Glutamatergic neuron (in vitro differentiated cells): ENCODE measurements around the gene SYNE1. TPM values are rescaled to one million over a fixed set of nuclear protein-coding genes. Genes with fewer than 3 reads are reported as not detected.

ENCODE experiments used
- DNase-seq: peaks from one replicate; pipeline ENCODE4 v3.0.0; 2022
- H3K27ac Mint-ChIP-seq: one replicate; pipeline ENCODE4 v1.8.0; 2020; ENCODE audit warnings: mild to moderate bottlenecking, mixed read lengths, inconsistent platforms; ENCODE audit not compliant: unreplicated experiment
- H3K27me3 Mint-ChIP-seq: one replicate; pipeline ENCODE4 v1.8.0; 2020; ENCODE audit warnings: mild to moderate bottlenecking, moderate library complexity, mixed read lengths, inconsistent platforms; ENCODE audit not compliant: unreplicated experiment
- H3K36me3 Mint-ChIP-seq: one replicate; pipeline ENCODE4 v1.8.0; 2020; ENCODE audit warnings: mild to moderate bottlenecking, mixed read lengths, inconsistent platforms; ENCODE audit not compliant: unreplicated experiment
- H3K4me1 Mint-ChIP-seq: one replicate; pipeline ENCODE4 v1.8.0; 2020; ENCODE audit warnings: mild to moderate bottlenecking, low read depth, mixed read lengths, inconsistent platforms; ENCODE audit not compliant: unreplicated experiment
- H3K4me3 Mint-ChIP-seq: one replicate; pipeline ENCODE4 v1.8.0; 2020; ENCODE audit warnings: mild to moderate bottlenecking, mixed read lengths, inconsistent platforms; ENCODE audit not compliant: unreplicated experiment
- H3K9me3 Mint-ChIP-seq: one replicate; pipeline ENCODE4 v1.8.0; 2020; ENCODE audit warnings: mild to moderate bottlenecking, moderate library complexity, mixed read lengths, inconsistent platforms; ENCODE audit not compliant: unreplicated experiment
- total RNA-seq: library from RNA; stranded (reverse); fragmentation: NEBNext Ultra II Directional; extraction: Animal tissue kit (Norgen Biotek cat#: 25700); gene quantifications from one replicate; pipeline ENCODE4 v1.2.1, GENCODE V29; 2021; ENCODE audit not compliant: unreplicated experiment
- TF ChIP-seq, protein P1 (sequence below): fragments of 200-600 bp; sonication (generic); IDR thresholded peaks from one replicate; pipeline ENCODE4 v1.5.0; 2021; ENCODE audit not compliant: partially characterized antibody, unreplicated experiment

Gene SYNE1
- total RNA-seq, 1 donor from 2014 or later = 23.4 TPM

GRCh38 chr6:152595499-152595898 is 41.7 kb downstream of the SYNE1 start:
- TF ChIP-seq, protein P1, sequence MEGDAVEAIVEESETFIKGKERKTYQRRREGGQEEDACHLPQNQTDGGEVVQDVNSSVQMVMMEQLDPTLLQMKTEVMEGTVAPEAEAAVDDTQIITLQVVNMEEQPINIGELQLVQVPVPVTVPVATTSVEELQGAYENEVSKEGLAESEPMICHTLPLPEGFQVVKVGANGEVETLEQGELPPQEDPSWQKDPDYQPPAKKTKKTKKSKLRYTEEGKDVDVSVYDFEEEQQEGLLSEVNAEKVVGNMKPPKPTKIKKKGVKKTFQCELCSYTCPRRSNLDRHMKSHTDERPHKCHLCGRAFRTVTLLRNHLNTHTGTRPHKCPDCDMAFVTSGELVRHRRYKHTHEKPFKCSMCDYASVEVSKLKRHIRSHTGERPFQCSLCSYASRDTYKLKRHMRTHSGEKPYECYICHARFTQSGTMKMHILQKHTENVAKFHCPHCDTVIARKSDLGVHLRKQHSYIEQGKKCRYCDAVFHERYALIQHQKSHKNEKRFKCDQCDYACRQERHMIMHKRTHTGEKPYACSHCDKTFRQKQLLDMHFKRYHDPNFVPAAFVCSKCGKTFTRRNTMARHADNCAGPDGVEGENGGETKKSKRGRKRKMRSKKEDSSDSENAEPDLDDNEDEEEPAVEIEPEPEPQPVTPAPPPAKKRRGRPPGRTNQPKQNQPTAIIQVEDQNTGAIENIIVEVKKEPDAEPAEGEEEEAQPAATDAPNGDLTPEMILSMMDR = peak; percentile 60
- no peak overlapping the region for H3K4me3 Mint-ChIP-seq
- H3K9me3 Mint-ChIP-seq = no peaks in the 10 kb centered on the region
- no peak for DNase-seq
- no peaks in the 10 kb centered on the region for H3K4me1 Mint-ChIP-seq
- no peaks in the 10 kb centered on the region for H3K36me3 Mint-ChIP-seq
- H3K27ac Mint-ChIP-seq = no peak overlapping the region
- peaks cover 2% of the 10 kb centered on the region for H3K27me3 Mint-ChIP-seq

- H3K27ac Mint-ChIP-seq = no peak overlapping the region
- no peak overlapping the region for H3K4me3 Mint-ChIP-seq
- no peak for DNase-seq
- H3K27me3 Mint-ChIP-seq = peaks cover 2% of the 10 kb centered on the region
- H3K4me1 Mint-ChIP-seq = no peaks in the 10 kb centered on the region
- no peaks in the 10 kb centered on the region for H3K36me3 Mint-ChIP-seq
- TF ChIP-seq, protein P1 = no peak
- no peaks in the 10 kb centered on the region for H3K9me3 Mint-ChIP-seq
Observed at GRCh38 chr6:152594701-152595100, 42.5 kb downstream of the SYNE1 start.

- no peak overlapping the region for H3K4me3 Mint-ChIP-seq
- DNase-seq = no peak
- no peak overlapping the region for H3K27ac Mint-ChIP-seq
- no peaks in the 10 kb centered on the region for H3K4me1 Mint-ChIP-seq
- no peaks in the 10 kb centered on the region for H3K9me3 Mint-ChIP-seq
- no peaks in the 10 kb centered on the region for H3K36me3 Mint-ChIP-seq
- no peaks in the 10 kb centered on the region for H3K27me3 Mint-ChIP-seq
- TF ChIP-seq, protein P1 = no peak
Observed at GRCh38 chr6:152588456-152588855, 48.7 kb downstream of the SYNE1 start.

- no peaks in the 10 kb centered on the region for H3K27me3 Mint-ChIP-seq
- H3K9me3 Mint-ChIP-seq = no peaks in the 10 kb centered on the region
- no peak for DNase-seq
- no peak overlapping the region for H3K4me3 Mint-ChIP-seq
- no peaks in the 10 kb centered on the region for H3K4me1 Mint-ChIP-seq
- TF ChIP-seq, protein P1 = no peak
- H3K36me3 Mint-ChIP-seq = no peaks in the 10 kb centered on the region
- H3K27ac Mint-ChIP-seq = no peak overlapping the region
Observed at GRCh38 chr6:152587473-152587872, 49.7 kb downstream of the SYNE1 start.

GRCh38 chr6:152585236-152585635 is 51.9 kb downstream of the SYNE1 start:
- no peaks in the 10 kb centered on the region for H3K27me3 Mint-ChIP-seq
- no peak for DNase-seq
- H3K36me3 Mint-ChIP-seq = no peaks in the 10 kb centered on the region
- no peaks in the 10 kb centered on the region for H3K9me3 Mint-ChIP-seq
- no peaks in the 10 kb centered on the region for H3K4me1 Mint-ChIP-seq
- H3K4me3 Mint-ChIP-seq = no peak overlapping the region
- TF ChIP-seq, protein P1 = no peak
- no peak overlapping the region for H3K27ac Mint-ChIP-seq
